H1 (cell line): ENCODE measurements around the gene GUCA1A. TPM values are rescaled to one million over a fixed set of nuclear protein-coding genes. Genes with fewer than 3 reads are reported as not detected.
A peak's percentile ranks its signal among the peaks of the same experiment; 100 is the strongest.

Experiments
- CTCF ChIA-PET: fragments of 300-600 bp; sonication (Branson Sonifier 250); formaldehyde crosslinking; loops from one replicate; lab custom pipeline; 2021; ENCODE audit not compliant: partially characterized antibody; lab: Charles Lee
- POLR2A ChIA-PET: fragments of 300-600 bp; sonication (Branson Sonifier 250); formaldehyde crosslinking; loops from one replicate; lab custom pipeline; 2021; ENCODE audit warnings: inconsistent platforms; ENCODE audit not compliant: partially characterized antibody; lab: Charles Lee
- DNase-seq, 2 experiments: peaks; one replicate each; pipeline versions ENCODE4 v3.0.0 to v3.0.0-alpha.2; 2010 to 2022; ENCODE audit warnings: low spot score in 2 of 2, low read depth in 1 of 2, mixed read lengths in 1 of 2
- FAIRE-seq: peaks from 2 replicates; lab custom pipeline; 2011; peaks lifted over from hg19 to GRCh38; lab: Jason Lieb, UNC
- H2AFZ ChIP-seq: 2 replicates; pipeline ENCODE4 v1.8.1; 2012; ENCODE audit warnings: low read length, inconsistent platforms
- H2AK5ac ChIP-seq: 2 replicates; pipeline ENCODE4 v1.6.1; 2013; ENCODE audit warnings: low read depth, low read length
- H2BK120ac ChIP-seq: replicated peaks from 2 replicates; pipeline ENCODE3; 2013; ENCODE audit warnings: low read depth, low read length, inconsistent platforms
- H2BK12ac ChIP-seq: 2 replicates; pipeline ENCODE4 v1.6.1; 2013; ENCODE audit warnings: low read depth, low read length
- H2BK15ac ChIP-seq: 2 replicates; pipeline ENCODE4 v1.6.1; 2013; ENCODE audit warnings: low read length
- H2BK20ac ChIP-seq: 2 replicates; pipeline ENCODE4 v1.6.1; 2013; ENCODE audit warnings: low read length
- H2BK5ac ChIP-seq: 2 replicates; pipeline ENCODE4 v1.6.1; 2013; ENCODE audit warnings: low read depth, low read length
- H3K14ac ChIP-seq: 2 replicates; pipeline ENCODE4 v1.6.1; 2013; ENCODE audit warnings: inconsistent platforms; ENCODE audit not compliant: insufficient read length
- H3K18ac ChIP-seq: 2 replicates; pipeline ENCODE4 v1.6.1; 2013; ENCODE audit warnings: low read length; ENCODE audit errors: extremely low read depth
- H3K23ac ChIP-seq: 2 replicates; pipeline ENCODE4 v1.6.1; 2013; ENCODE audit warnings: inconsistent platforms; ENCODE audit not compliant: insufficient read length
- H3K23me2 ChIP-seq: 2 replicates; pipeline ENCODE4 v1.6.1; 2013; ENCODE audit warnings: low read depth, low read length
- H3K27ac ChIP-seq: 2 replicates; pipeline ENCODE4 v1.6.1; 2011; ENCODE audit warnings: low read depth, low read length, inconsistent platforms
- H3K27me3 ChIP-seq, 4 experiments: replicated peaks in 1 of 4; 1 replicate in 1 of 4; 2 replicates in 3 of 4; pipeline versions ENCODE4 v1.6.1 to v1.8.1; 2011 to 2013; ENCODE audit warnings: low read length in 3 of 4, mild to moderate bottlenecking in 3 of 4, inconsistent platforms in 2 of 4, mixed read lengths in 2 of 4, moderate library complexity in 1 of 4; ENCODE audit not compliant: control insufficient read depth in 3 of 4, insufficient read depth in 3 of 4; ENCODE audit errors: extremely low read depth in 1 of 4
- H3K36me3 ChIP-seq, 4 experiments: 2 replicates each; pipeline versions ENCODE4 v1.6.1 to v1.8.1; 2011 to 2013; ENCODE audit warnings: mild to moderate bottlenecking in 4 of 4, low read length in 3 of 4, moderate library complexity in 2 of 4, control low read depth in 1 of 4, inconsistent platforms in 1 of 4; ENCODE audit not compliant: insufficient read depth in 4 of 4, control insufficient read depth in 2 of 4
- H3K4ac ChIP-seq: replicated peaks from 2 replicates; pipeline ENCODE3; 2013; ENCODE audit warnings: low read length, low read depth, mixed read lengths, inconsistent platforms; ENCODE audit not compliant: insufficient read length
- H3K4me1 ChIP-seq, 4 experiments: replicated peaks in 1 of 4; 1 replicate in 1 of 4; 2 replicates in 3 of 4; pipeline versions ENCODE4 v1.6.1 to v1.8.1; 2011 to 2013; ENCODE audit warnings: low read length in 3 of 4, inconsistent platforms in 2 of 4, mixed read lengths in 1 of 4; ENCODE audit not compliant: insufficient read depth in 4 of 4, control insufficient read depth in 3 of 4
- H3K4me2 ChIP-seq, 2 experiments: 2 replicates each; pipeline versions ENCODE4 v1.6.1 to v1.8.1; 2011 to 2013; ENCODE audit warnings: low read depth in 2 of 2, low read length in 2 of 2, control low read depth in 1 of 2, inconsistent platforms in 1 of 2, mild to moderate bottlenecking in 1 of 2; ENCODE audit not compliant: insufficient read depth in 1 of 2
- H3K4me3 ChIP-seq, 4 experiments: fragments of 200-600, 300-600 bp in 1 of 4; sonication (generic), shearing (Covaris generic), sonication (Bioruptor Twin) in 1 of 4; 2 replicates each; pipeline versions ENCODE4 v1.5.1 to v1.8.1; 2011 to 2016; ENCODE audit warnings: low read length in 4 of 4, low read depth in 3 of 4, control low read depth in 2 of 4, inconsistent platforms in 2 of 4, mild to moderate bottlenecking in 2 of 4, mixed read lengths in 1 of 4, moderate library complexity in 1 of 4; ENCODE audit not compliant: insufficient read depth in 2 of 4; ENCODE audit errors: extremely low read depth in 1 of 4
- H3K56ac ChIP-seq: replicated peaks from 2 replicates; pipeline ENCODE3; 2013; ENCODE audit warnings: low read depth, mild to moderate bottlenecking, mixed read lengths, low read length, inconsistent platforms; ENCODE audit not compliant: insufficient read length
- H3K79me1 ChIP-seq: 2 replicates; pipeline ENCODE4 v1.6.1; 2013; ENCODE audit warnings: low read depth, low read length, control low read depth
- H3K79me2 ChIP-seq, 2 experiments: 2 replicates each; pipeline versions ENCODE4 v1.6.1 to v1.8.1; 2012 to 2013; ENCODE audit warnings: low read length in 2 of 2, mild to moderate bottlenecking in 2 of 2, inconsistent platforms in 1 of 2; ENCODE audit not compliant: insufficient read depth in 2 of 2, control insufficient read depth in 1 of 2
- H3K9ac ChIP-seq, 4 experiments: replicated peaks in 1 of 4; 1 replicate in 1 of 4; 2 replicates in 3 of 4; pipeline versions ENCODE4 v1.6.1 to v1.8.1; 2011 to 2013; ENCODE audit warnings: low read depth in 3 of 4, low read length in 3 of 4, control low read depth in 2 of 4, mild to moderate bottlenecking in 2 of 4, moderate library complexity in 2 of 4, inconsistent platforms in 1 of 4; ENCODE audit errors: extremely low read depth in 1 of 4
- H3K9me3 ChIP-seq, 2 experiments: 2 replicates each; pipeline versions ENCODE4 v1.6.1 to v1.8.1; 2012 to 2013; ENCODE audit warnings: mild to moderate bottlenecking in 2 of 2, moderate library complexity in 2 of 2, control low read depth in 1 of 2, inconsistent platforms in 1 of 2, low read depth in 1 of 2, low read length in 1 of 2, mixed read lengths in 1 of 2; ENCODE audit not compliant: insufficient read depth in 2 of 2
- H4K20me1 ChIP-seq, 2 experiments: replicated peaks in 1 of 2; 2 replicates each; pipeline versions ENCODE3 to v1.8.1; 2011 to 2013; ENCODE audit warnings: inconsistent platforms in 2 of 2, low read length in 2 of 2, mild to moderate bottlenecking in 1 of 2; ENCODE audit not compliant: insufficient read depth in 2 of 2, control insufficient read depth in 1 of 2
- H4K5ac ChIP-seq: 2 replicates; pipeline ENCODE4 v1.6.1; 2013; ENCODE audit warnings: low read length, low read depth, mixed read lengths, inconsistent platforms; ENCODE audit not compliant: insufficient read length
- H4K8ac ChIP-seq: 2 replicates; pipeline ENCODE4 v1.8.0; 2013; ENCODE audit warnings: mild to moderate bottlenecking, moderate library complexity, low read length, inconsistent platforms; ENCODE audit not compliant: insufficient read depth; ENCODE audit errors: extremely low read depth
- H4K91ac ChIP-seq: replicated peaks from 2 replicates; pipeline ENCODE3; 2013; ENCODE audit warnings: low read length, mixed read lengths, inconsistent platforms; ENCODE audit not compliant: insufficient read length
- BRCA1 ChIP-seq: IDR thresholded peaks from 2 replicates; pipeline ENCODE4 v1.6.1; 2012; ENCODE audit warnings: low read depth, low read length, improper control_type of control experiment
- GABPA ChIP-seq: IDR thresholded peaks from 2 replicates; pipeline ENCODE4 v1.6.1; 2011; ENCODE audit warnings: mild to moderate bottlenecking, low read length, moderate library complexity, borderline replicate concordance; ENCODE audit not compliant: insufficient read depth
- KDM5A ChIP-seq: fragments of 200-600 bp; IDR thresholded peaks from 2 replicates; pipeline ENCODE4 v1.7.1; 2012; ENCODE audit warnings: mild to moderate bottlenecking, low read length, inconsistent platforms, mixed read lengths
- POLR2A ChIP-seq, 2 experiments: IDR thresholded peaks; 1 replicate in 1 of 2; 2 replicates in 1 of 2; pipeline ENCODE4 v1.6.1; 2011; ENCODE audit warnings: low read depth in 2 of 2, low read length in 2 of 2, mild to moderate bottlenecking in 2 of 2; ENCODE audit errors: control extremely low read depth in 1 of 2
- RBBP5 ChIP-seq: IDR thresholded peaks from 2 replicates; pipeline ENCODE4 v1.7.1; 2012; ENCODE audit warnings: low read depth, mild to moderate bottlenecking, inconsistent platforms, low read length, moderate library complexity, borderline replicate concordance
- SUZ12 ChIP-seq: fragments of 200-600 bp; sonication (generic); IDR thresholded peaks from 2 replicates; pipeline ENCODE4 v1.6.1; 2012; ENCODE audit warnings: mild to moderate bottlenecking, inconsistent platforms, low read length, moderate library complexity, mixed read lengths
- TAF7 ChIP-seq: optimal IDR thresholded peaks from 2 replicates; pipeline ENCODE3; 2011; ENCODE audit warnings: low read depth, mild to moderate bottlenecking, inconsistent platforms, low read length, moderate library complexity, borderline replicate concordance
- TBP ChIP-seq: IDR thresholded peaks from 2 replicates; pipeline ENCODE4 v1.6.1; 2011; ENCODE audit warnings: low read depth, low read length, improper control_type of control experiment
- YY1 ChIP-seq: IDR thresholded peaks from 2 replicates; pipeline ENCODE4 v1.6.1; 2011; ENCODE audit warnings: low read depth, mild to moderate bottlenecking, low read length
- WGBS, 2 experiments: shearing (Covaris generic) in 1 of 2; methylation state at CpG; one replicate each; pipeline versions ENCODE4 v1.1.6 to v1.1.7; 2013 to 2015; ENCODE audit warnings: low lambda C conversion rate in 2 of 2, mixed read lengths in 2 of 2, inconsistent platforms in 1 of 2, low coverage in 1 of 2, missing lambda C conversion rate in 1 of 2; ENCODE audit not compliant: insufficient replicate concordance in 2 of 2, insufficient coverage in 1 of 2, insufficient read length in 1 of 2; ENCODE audit errors: extremely low coverage in 1 of 2, missing lambda C conversion rate in 1 of 2; 5-methylcytosine and 5-hydroxymethylcytosine counted together
- polyA plus RNA-seq, 7 experiments: library from polyadenylated mRNA; depleted of rRNA in 3 of 7; stranded (reverse) in 5 of 7; unstranded in 2 of 7; fragments of >200 nt in 5 of 7; fragments of 200-250 nt in 2 of 7; gene quantifications; 1 replicate in 5 of 7; 2 replicates in 1 of 7; 4 replicates in 1 of 7; pipeline versions ENCODE4 v1.2.1 to v1.2.3, GENCODE V29; 2011 to 2013; ENCODE audit warnings: missing spikeins in 2 of 7, mixed read lengths in 2 of 7
- total RNA-seq: library from RNA; stranded (reverse); fragmentation: NEBNext Ultra II Directional; extraction: Animal tissue kit (Norgen Biotek cat#: 25700); gene quantifications from 2 replicates; pipeline ENCODE4 v1.2.1, GENCODE V29; 2021
- TF ChIP-seq, protein P1 (sequence below): IDR thresholded peaks from 2 replicates; pipeline ENCODE4 v1.6.1; 2011; ENCODE audit warnings: low read depth, mild to moderate bottlenecking, low read length; ENCODE audit not compliant: insufficient read depth

The GUCA1A gene
- total and polyA plus RNA-seq, 2 of the 8 experiments (the other 6 are each of a cell fraction or from before 2014, with no cell fraction given): 4.6 to 24.6 TPM

DNA sequence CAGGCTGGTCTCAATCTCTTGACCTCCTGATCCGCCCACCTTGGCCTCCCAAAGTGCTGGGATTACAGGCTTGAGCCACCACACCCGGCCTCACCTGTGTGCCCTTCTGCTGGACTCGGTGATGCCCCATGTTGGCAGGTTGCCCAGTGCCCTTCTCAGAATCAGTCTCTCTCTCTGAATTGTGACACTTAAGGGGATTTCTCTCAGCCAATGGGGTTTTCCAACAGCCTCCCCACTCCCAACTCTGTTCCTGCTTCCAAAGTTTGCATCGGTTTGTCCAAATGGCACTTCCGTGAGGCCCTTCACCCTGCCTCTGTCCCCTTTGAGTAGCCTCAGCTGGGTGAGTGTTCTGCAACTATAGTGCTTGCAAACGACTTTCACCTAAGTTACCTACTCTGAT is 47.6 kb downstream of the GUCA1A start:
- Histone ChIP-seq H3K4me3 (no peak overlapping the region), H2AK5ac (no peak overlapping the region), H3K9me3 (no peaks in the 10 kb centered on the region), H3K4me2 (no peak overlapping the region), H3K56ac (no peak overlapping the region), H2AFZ (no peak overlapping the region), H3K27me3 (no peaks in the 10 kb centered on the region), H3K79me1 (no peaks in the 10 kb centered on the region), H3K27ac (no peak overlapping the region), H2BK120ac (no peak overlapping the region), H3K18ac (no peak overlapping the region), H2BK15ac (peak overlapping the region; percentile 53; the same call in 1 of the 2 replicates), H2BK20ac (no peak overlapping the region), H3K4me1 (no peaks in the 10 kb centered on the region; a peak in 1 of 7 replicates), H3K79me2 (peaks cover 0 to 9% of the 10 kb centered on the region in 2 experiments; a peak in 2 of 4 replicates), H4K8ac (no peak overlapping the region), H2BK5ac (no peak overlapping the region), H3K23ac (no peak overlapping the region), H3K36me3 (no peaks in the 10 kb centered on the region), H4K91ac (no peak overlapping the region), H2BK12ac (no peak overlapping the region), H3K4ac (no peak overlapping the region), H4K5ac (no peak overlapping the region), H3K14ac (no peak overlapping the region), H3K23me2 (no peaks in the 10 kb centered on the region; the same call in 1 of the 2 replicates), H3K9ac (no peak overlapping the region), H4K20me1 (no peaks in the 10 kb centered on the region)
- WGBS, 2 experiments: 91% methylated on average over 6 of the region's 6 CpGs; no CpG with 5 or more reads in 1 of the 2 experiments
- no peak for TF ChIP-seq TBP
- TF ChIP-seq BRCA1: no peak
- no peak for TF ChIP-seq SUZ12
- no peak for TF ChIP-seq YY1
- no peak for TF ChIP-seq KDM5A
- no peak for TF ChIP-seq TAF7
- no peak for TF ChIP-seq RBBP5
- TF ChIP-seq GABPA: no peak
- no peak for TF ChIP-seq POLR2A (IDR thresholded peaks at IDR 0.05; ENCODE audit: control extremely low read depth in 1 of 2, low read depth in 2 of 2, low read length in 2 of 2)
- TF ChIP-seq, protein P1, sequence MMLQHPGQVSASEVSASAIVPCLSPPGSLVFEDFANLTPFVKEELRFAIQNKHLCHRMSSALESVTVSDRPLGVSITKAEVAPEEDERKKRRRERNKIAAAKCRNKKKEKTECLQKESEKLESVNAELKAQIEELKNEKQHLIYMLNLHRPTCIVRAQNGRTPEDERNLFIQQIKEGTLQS: no peak
- no peak for FAIRE-seq
- ChIA-PET CTCF (no interaction called here), POLR2A (interaction anchor here (1.2 to 1.6 kb wide), 3 partner anchors 78 to 123 kb away, joined by 3 to 5 read pairs (median 4); partner anchors contain the start of gene C6orf132)
- DNase-seq: no peak
